ENCODE measurements around the gene GTF2H2C.

- TF ChIP-seq POLR2AphosphoS5 (IDR thresholded peaks at IDR 0.05; ENCODE audit: low read depth, low read length), result no peak
- TF ChIP-seq TAF1 (IDR thresholded peaks at IDR 0.05; ENCODE audit: borderline replicate concordance, low read depth, low read length), result no peak
These were observed 43.2 kb upstream of the GTF2H2C start for GRCh38 chr5:69516769-69517168.
